ENCODE measurements around the gene SEL1L2.

DNA sequence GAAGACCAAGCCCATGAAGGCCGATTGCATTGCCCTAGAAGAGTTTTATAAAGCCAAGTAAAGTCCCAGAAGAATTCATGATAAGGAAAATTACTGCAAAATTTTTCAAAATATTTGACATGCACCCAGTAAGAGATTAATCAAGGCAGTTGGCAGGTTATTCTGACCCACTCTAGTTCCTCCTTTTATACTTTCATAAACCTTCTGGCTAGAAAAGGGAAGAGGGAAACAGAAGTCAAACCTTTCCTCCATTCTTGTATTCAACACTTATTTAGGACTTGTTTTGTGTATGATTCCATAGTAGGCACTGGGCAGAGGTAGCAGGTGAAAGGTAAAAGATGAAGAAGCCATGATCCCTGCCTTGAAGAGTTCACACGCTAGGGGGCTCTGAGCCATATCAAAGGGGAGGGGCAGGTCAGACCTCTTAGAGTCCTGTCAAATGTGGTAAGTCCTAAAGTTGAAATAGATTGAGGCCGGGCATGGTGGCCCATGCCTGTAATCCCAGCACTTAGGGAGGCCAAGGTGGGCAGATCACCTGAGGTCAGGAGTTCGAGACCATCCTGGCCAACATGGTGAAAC lies 120.2 kb downstream of the SEL1L2 start:
- no peak for TF ChIP-seq POLR2A (IDR thresholded peaks at IDR 0.05; ENCODE audit: low read depth, low read length)
- TF ChIP-seq POLR2AphosphoS5 (IDR thresholded peaks at IDR 0.05; ENCODE audit: low read depth, low read length), result no peak
- no peak for TF ChIP-seq TAF1 (IDR thresholded peaks at IDR 0.05; ENCODE audit: borderline replicate concordance, low read depth, low read length)
